Heart left ventricle (tissue), 16 donors: ENCODE results near the gene TRIM27. TPM values are rescaled to one million over a fixed set of nuclear protein-coding genes. Genes with fewer than 3 reads are reported as not detected.
"Not testable (repeated sequence)": the region's sequence is repeated elsewhere in the genome, so short reads cannot be mapped to it uniquely, and the experiment has no call there.

Experiments used
- ATAC-seq, 4 donors: fragments of 200-7000 bp; cut with Tn5 transposase; one replicate each; pipeline ENCODE4 v1.9.1; 2020 to 2022; ENCODE audit warnings: moderate library complexity in 4 of 4, mild to moderate bottlenecking in 3 of 4, moderate number of reproducible peaks in 1 of 4
- DNase-seq, 5 donors: peaks; one replicate each; pipeline ENCODE4 v3.0.0-alpha.2; 2020
- H3K27ac ChIP-seq, 12 donors: fragments of 200-600 bp; sonication (generic) in 4 of 12; one replicate each; pipeline versions ENCODE4 v1.5.0 to v1.8.0; 2016 to 2022; ENCODE audit warnings: mild to moderate bottlenecking in 2 of 12
- H3K27me3 ChIP-seq, 9 donors: fragments of 200-600 bp; sonication (generic) in 2 of 9; one replicate each; pipeline versions ENCODE4 v1.5.1 to v1.8.0; 2016 to 2022; ENCODE audit warnings: mild to moderate bottlenecking in 3 of 9
- H3K36me3 ChIP-seq, 9 donors: fragments of 200-600 bp; sonication (generic) in 2 of 9; one replicate each; pipeline versions ENCODE4 v1.5.0 to v1.8.0; 2018 to 2022; ENCODE audit warnings: mild to moderate bottlenecking in 2 of 9
- H3K4me1 ChIP-seq, 12 donors: fragments of 200-600 bp; sonication (generic) in 4 of 12; one replicate each; pipeline versions ENCODE4 v1.5.0 to v1.8.0; 2016 to 2022; ENCODE audit warnings: mild to moderate bottlenecking in 3 of 12
- H3K4me3 ChIP-seq, 12 donors: fragments of 200-600 bp; sonication (generic) in 4 of 12; one replicate each; pipeline versions ENCODE4 v1.5.0 to v1.8.0; 2017 to 2022; ENCODE audit warnings: mild to moderate bottlenecking in 9 of 12, moderate library complexity in 4 of 12
- H3K9me3 ChIP-seq, 12 donors: fragments of 200-600 bp; sonication (generic) in 4 of 12; one replicate each; pipeline versions ENCODE4 v1.5.0 to v1.8.0; 2016 to 2022; ENCODE audit warnings: mild to moderate bottlenecking in 1 of 12
- CTCF ChIP-seq, 12 donors: fragments of 200-600 bp; sonication (generic) in 4 of 12; IDR thresholded peaks; one replicate each; pipeline versions ENCODE4 v1.5.0 to v1.8.0; 2018 to 2022; ENCODE audit warnings: antibody characterized with exemption in 12 of 12, mild to moderate bottlenecking in 5 of 12
- POLR2A ChIP-seq, 2 donors: fragments of 450-650 bp; IDR thresholded peaks; one replicate each; pipeline ENCODE4 v1.6.1; 2017; ENCODE audit warnings: antibody characterized with exemption in 2 of 2, mild to moderate bottlenecking in 2 of 2, moderate library complexity in 2 of 2
- WGBS, 4 donors: extraction: QIAGEN DNeasy Blood & Tissue Kit in 2 of 4; methylation state at CpG; one replicate each; pipeline versions ENCODE4 v1.1.5 to v1.1.7; 2013 to 2018; 5-methylcytosine and 5-hydroxymethylcytosine counted together
- intact Hi-C, 10 donors: fragments of 100-400 bp; cut with DNase I; formaldehyde crosslinking; loops; one replicate each; pipeline versions ENCODE4 v1.11.1 to v1.14.2; 2022
- polyA plus RNA-seq, 2 donors: library from polyadenylated mRNA; stranded (reverse); fragments of 200-250 nt; gene quantifications; one replicate each; pipeline ENCODE4 v1.2.3, GENCODE V29; 2013
- total RNA-seq, 9 donors: library from RNA; depleted of rRNA in 2 of 9; stranded (reverse); fragments of >200 nt in 2 of 9; fragmentation: NEBNext Ultra II Directional in 3 of 9; extraction: Animal tissue kit (Norgen Biotek cat#: 25700) in 3 of 9; gene quantifications; one replicate each; pipeline versions ENCODE4 v1.1.0 to v1.2.4, GENCODE V29; 2016 to 2023
- donor health status: ischemic (EF 13 %, LVEDD 7.1; RV severe dilation, severe dysfunction).
- donor health status: healthy with polysubstance abuse.
- donor health status: DM: no; HTN: yes; CAD: no.
- donor health status: DM: no; HTN: no; CAD: no.
- donor health status: ischemic (EF 25% LVEDD 6.9; RV normal size, moderate dysfunction).
- donor health status: ischemic (EF 25% LVEDD 5.7; RV mildly dilated, moderate dysfunction).
- donor health status: healthy.
- donor health status: DM: yes; HTN: yes; CAD: no.
- donor health status: ischemic (EF 35%, LVEDD 5.7; RV mildly dilated, moderate dysfunction).
- donor health status: nonischemic (EF 11% LVEDD 7.7; RV severe dilation, severe dysfunction).
- donor health status: DM: yes; HTN: yes; CAD: no.
- donor health status: PGD.
- donor health status: ischemic (EF 29% LVEDD 5.4; RV normal size, mild dysfunction).
- donor health status: nonischemic (EF 23%, LVEDD 6.1; RV moderate dilation, normal function).

The TRIM27 gene
- total and polyA plus RNA-seq, 11 donors = 14.7 to 37.7 (median 19.8) TPM

- H3K27me3 ChIP-seq = peaks cover 0 to 41% (median 0%) of the 10 kb centered on the region in 9 donors
- H3K36me3 ChIP-seq = no peaks in the 10 kb centered on the region
- ATAC-seq = no peak
- no peaks in the 10 kb centered on the region for H3K9me3 ChIP-seq
- TF ChIP-seq CTCF (IDR thresholded peaks at IDR 0.05) = no peak
- no peak for TF ChIP-seq POLR2A (IDR thresholded peaks at IDR 0.05)
- intact Hi-C loops = no loop called here
- H3K4me1 ChIP-seq = peaks cover 0 to 13% (median 6%) of the 10 kb centered on the region in 12 donors
- 2 to 4% (median 3%) methylated on average over 22 of the region's 22 CpGs for WGBS, 4 donors
- H3K27ac ChIP-seq = no peak overlapping the region
- peak overlapping the region in 11 of 12 donors; percentile 5 to 47 (median 37) for H3K4me3 ChIP-seq
- no peak for DNase-seq
Observed at GRCh38 chr6:28953585-28954258, 29.9 kb upstream of the TRIM27 start.

- Histone ChIP-seq H3K27ac (no peak overlapping the region), H3K4me3 (peak overlapping the region in 11 of 12 donors; percentile 5 to 47 (median 37)), H3K4me1 (peaks cover 0 to 13% (median 6%) of the 10 kb centered on the region in 12 donors), H3K36me3 (no peaks in the 10 kb centered on the region), H3K9me3 (no peaks in the 10 kb centered on the region), H3K27me3 (peaks cover 0 to 41% (median 0%) of the 10 kb centered on the region in 9 donors)
- ATAC-seq (peak in 2 of 4 donors; percentile 81 to 87), DNase-seq (no peak)
- TF ChIP-seq CTCF (IDR thresholded peaks at IDR 0.05) (no peak), POLR2A (IDR thresholded peaks at IDR 0.05) (no peak)
- intact Hi-C loops = no loop called here
- 12 to 13% (median 13%) methylated on average over 13 of the region's 13 CpGs for WGBS, 4 donors
Observed at GRCh38 chr6:28953039-28953584, 29.3 kb upstream of the TRIM27 start.

- 95 to 97% (median 96%) methylated on average over 22 to 41 of the region's 41 CpGs for WGBS, 4 donors
- H3K9me3 ChIP-seq, H3K27ac ChIP-seq, DNase-seq, H3K4me3 ChIP-seq, H3K36me3 ChIP-seq, ATAC-seq: not testable (repeated sequence)
- peaks cover 0 to 20% (median 6%) of the 10 kb centered on the region in 12 donors for H3K4me1 ChIP-seq
- intact Hi-C loops = loop anchor here in 3 of 10 donors (5.0 to 10.0 kb wide), 2 partner anchors 33 to 115 kb away; no protein-coding TSS in a partner anchor
- H3K27me3 ChIP-seq = peaks cover 0 to 14% (median 0%) of the 10 kb centered on the region in 9 donors
Observed at GRCh38 chr6:28949656-28950195, 25.9 kb upstream of the TRIM27 start.

- no peak overlapping the region for H3K4me3 ChIP-seq
- 87 to 88% (median 88%) methylated on average over 23 of the region's 23 CpGs for WGBS, 4 donors
- no peak overlapping the region for H3K27ac ChIP-seq
- ATAC-seq (no peak), DNase-seq (no peak)
- H3K4me1 ChIP-seq = peaks cover 0 to 18% (median 4%) of the 10 kb centered on the region in 12 donors
- intact Hi-C loops = loop anchor here in 3 of 10 donors (5.0 to 10.0 kb wide), 2 partner anchors 33 to 114 kb away; no protein-coding TSS in a partner anchor
- TF ChIP-seq POLR2A (IDR thresholded peaks at IDR 0.05) (no peak), CTCF (IDR thresholded peaks at IDR 0.05) (no peak)
- H3K9me3 ChIP-seq = no peaks in the 10 kb centered on the region
- H3K36me3 ChIP-seq = no peaks in the 10 kb centered on the region
- H3K27me3 ChIP-seq = peaks cover 0 to 6% (median 0%) of the 10 kb centered on the region in 9 donors
Observed at GRCh38 chr6:28948782-28949486, 25.1 kb upstream of the TRIM27 start.
